Brain microvascular endothelial cell (primary cell): ENCODE measurements around the gene FBXO42.

Experiments
- DNase-seq: peaks from one replicate; pipeline ENCODE4 v3.0.0-alpha.2; 2020
- H3K27ac ChIP-seq: fragments of 250-450 bp; sonication (Bioruptor Pico); 2 replicates; pipeline ENCODE4 v1.5.1; 2020; ENCODE audit warnings: mild to moderate bottlenecking, moderate library complexity
- H3K27me3 ChIP-seq: fragments of 250-450 bp; sonication (Bioruptor Pico); replicated peaks from 2 replicates; pipeline ENCODE4 v1.5.1; 2020; ENCODE audit warnings: mild to moderate bottlenecking
- H3K36me3 ChIP-seq: fragments of 250-450 bp; sonication (Bioruptor Pico); replicated peaks from 2 replicates; pipeline ENCODE4 v1.5.1; 2020; ENCODE audit warnings: mild to moderate bottlenecking
- H3K4me3 ChIP-seq: 2 replicates; pipeline ENCODE4 v1.5.1; 2011; ENCODE audit warnings: low read depth, mild to moderate bottlenecking, control low read depth, low read length, moderate library complexity
- CTCF ChIP-seq: IDR thresholded peaks from 2 replicates; pipeline ENCODE4 v1.5.1; 2011; ENCODE audit warnings: low read depth, mild to moderate bottlenecking, moderate library complexity, low read length, control low read depth, inconsistent platforms; ENCODE audit errors: missing control alignments
- in situ Hi-C: cut with HindIII; loops from 2 replicates; pipeline ENCODE4 v1.10.0; 2017; ENCODE audit warnings: low sequenced_read_pairs, low pct_ligation_motif_present

The FBXO42 gene

DNA sequence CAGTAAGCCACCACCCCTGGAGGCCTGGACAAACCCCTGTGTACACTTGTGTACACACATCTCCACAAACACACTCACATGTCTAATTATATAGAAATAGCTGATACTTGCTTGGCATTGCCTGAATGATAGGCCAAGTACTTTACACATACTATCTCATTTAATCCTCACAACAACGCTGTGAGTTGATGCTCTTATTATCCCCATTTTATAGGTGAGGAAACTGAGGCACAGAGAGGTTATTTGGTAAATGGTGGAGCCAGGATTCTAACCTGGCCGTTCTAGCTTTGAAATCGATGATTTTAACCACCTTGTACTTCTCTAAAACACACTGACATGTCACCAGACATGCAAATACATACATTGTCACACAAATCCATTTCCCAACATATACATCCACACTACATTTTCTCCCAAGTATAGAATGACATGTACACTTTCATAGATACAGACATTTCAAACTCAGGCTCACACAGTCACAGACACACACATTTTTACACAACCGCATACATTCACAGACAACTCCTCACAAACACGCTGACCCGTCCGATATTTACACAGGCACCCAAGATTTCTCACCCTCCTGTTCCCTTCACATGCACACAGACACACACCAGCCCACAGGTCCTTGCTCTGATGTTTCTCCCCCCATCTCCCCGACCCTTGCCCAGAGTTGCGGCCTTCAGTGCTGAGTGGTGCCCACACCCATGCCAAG is 143.0 kb downstream of the FBXO42 start:
- peak overlapping the region; percentile 31 for H3K4me3 ChIP-seq

DNA sequence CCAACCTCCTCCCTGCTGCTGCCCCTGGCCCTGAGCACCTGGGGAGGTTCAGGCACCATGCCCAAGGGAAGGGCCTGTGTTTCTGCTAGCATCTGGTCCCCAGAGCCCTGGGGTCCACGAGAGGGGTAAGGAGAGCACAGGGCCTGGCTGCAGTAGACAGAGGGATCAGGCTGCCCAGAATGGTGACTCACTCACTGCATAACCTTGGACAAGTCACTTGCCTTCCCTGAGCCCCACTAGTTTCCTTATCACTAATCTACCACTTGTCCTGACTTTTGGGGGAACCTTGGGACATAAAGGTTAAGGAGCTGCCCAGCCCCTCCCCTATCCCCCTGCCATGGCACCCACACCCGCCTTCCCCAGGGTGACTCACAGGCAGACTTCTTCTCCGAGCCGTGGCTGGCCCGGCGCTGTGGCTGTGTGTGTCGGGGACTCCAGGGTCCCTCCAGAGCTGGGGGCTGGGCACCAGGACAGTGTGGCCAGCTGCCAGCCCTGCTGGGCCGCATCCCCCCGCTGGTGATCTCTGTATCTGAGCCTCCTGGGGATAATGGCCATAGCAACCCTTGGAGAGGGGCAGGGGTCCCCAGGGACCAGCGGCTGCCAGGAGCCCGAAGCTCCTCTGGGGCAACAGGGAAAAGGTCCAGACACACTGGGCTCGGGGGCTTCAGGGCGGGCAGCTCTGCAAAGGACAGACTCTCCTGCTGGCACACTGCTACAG is 143.9 kb downstream of the FBXO42 start:
- in situ Hi-C loops: no loop called here
- no peak overlapping the region for H3K4me3 ChIP-seq
- DNase-seq: peak; percentile 40
- TF ChIP-seq CTCF: no peak
- H3K27me3 ChIP-seq: no peaks in the 10 kb centered on the region
- no peaks in the 10 kb centered on the region for H3K36me3 ChIP-seq
- H3K27ac ChIP-seq: no peak overlapping the region

More for the DNA sequence above, 143.0 kb downstream of the FBXO42 start:
- no peak for TF ChIP-seq CTCF
- in situ Hi-C loops: no loop called here
- no peaks in the 10 kb centered on the region for H3K36me3 ChIP-seq
- DNase-seq: no peak
- H3K27me3 ChIP-seq: no peaks in the 10 kb centered on the region
- H3K27ac ChIP-seq: no peak overlapping the region

DNA sequence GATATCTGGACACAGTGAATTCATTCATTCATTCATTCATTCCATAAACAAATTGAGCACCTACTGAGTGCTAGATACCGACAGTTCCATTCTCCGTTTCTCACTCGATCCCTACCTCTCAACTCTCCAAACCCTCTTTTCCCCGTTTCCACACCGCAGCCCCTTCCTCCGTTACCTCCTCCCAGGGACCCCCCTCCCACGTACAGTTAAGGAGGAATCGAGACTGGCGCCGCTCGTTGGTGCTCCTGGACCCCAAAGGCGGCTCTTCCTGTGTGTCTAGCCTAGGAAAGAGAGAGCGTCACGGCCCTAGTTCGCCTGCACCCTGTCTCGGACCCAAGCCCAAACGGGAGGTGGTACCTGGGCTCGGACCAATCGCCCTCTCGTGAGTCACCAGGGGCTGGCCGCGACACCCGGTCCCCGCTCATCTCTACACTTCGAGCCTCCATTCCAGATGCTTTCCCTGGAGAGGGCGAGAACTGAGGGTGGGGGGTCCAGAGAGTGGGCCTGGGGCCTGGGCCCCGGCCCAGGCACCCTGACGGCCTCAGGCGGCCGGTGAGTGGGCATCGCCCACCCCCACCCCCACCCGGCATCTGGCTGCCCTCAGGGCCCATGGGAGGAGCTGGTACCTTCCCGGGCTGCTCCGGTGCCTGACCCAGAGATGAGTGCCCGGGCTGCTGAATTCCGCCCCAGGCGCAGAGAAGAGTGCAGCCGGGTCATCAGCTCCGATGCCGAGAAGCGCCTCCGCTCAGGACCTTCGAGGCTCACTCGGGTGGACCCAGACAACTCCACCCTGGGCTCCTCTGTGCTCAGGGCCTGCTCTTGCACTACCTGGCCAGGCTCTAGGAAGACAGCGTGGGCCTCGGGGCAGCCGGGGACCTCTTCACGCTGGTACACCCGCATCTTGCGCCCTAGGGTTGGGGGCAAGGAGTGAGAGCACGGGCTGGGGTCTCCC is 144.7 kb downstream of the FBXO42 start:
- no peak for DNase-seq
- H3K4me3 ChIP-seq: peak overlapping the region; percentile 63
- no peak for TF ChIP-seq CTCF
- H3K27me3 ChIP-seq: no peaks in the 10 kb centered on the region
- H3K27ac ChIP-seq: peak overlapping the region; percentile 70
- in situ Hi-C loops: no loop called here
- H3K36me3 ChIP-seq: no peaks in the 10 kb centered on the region

DNA sequence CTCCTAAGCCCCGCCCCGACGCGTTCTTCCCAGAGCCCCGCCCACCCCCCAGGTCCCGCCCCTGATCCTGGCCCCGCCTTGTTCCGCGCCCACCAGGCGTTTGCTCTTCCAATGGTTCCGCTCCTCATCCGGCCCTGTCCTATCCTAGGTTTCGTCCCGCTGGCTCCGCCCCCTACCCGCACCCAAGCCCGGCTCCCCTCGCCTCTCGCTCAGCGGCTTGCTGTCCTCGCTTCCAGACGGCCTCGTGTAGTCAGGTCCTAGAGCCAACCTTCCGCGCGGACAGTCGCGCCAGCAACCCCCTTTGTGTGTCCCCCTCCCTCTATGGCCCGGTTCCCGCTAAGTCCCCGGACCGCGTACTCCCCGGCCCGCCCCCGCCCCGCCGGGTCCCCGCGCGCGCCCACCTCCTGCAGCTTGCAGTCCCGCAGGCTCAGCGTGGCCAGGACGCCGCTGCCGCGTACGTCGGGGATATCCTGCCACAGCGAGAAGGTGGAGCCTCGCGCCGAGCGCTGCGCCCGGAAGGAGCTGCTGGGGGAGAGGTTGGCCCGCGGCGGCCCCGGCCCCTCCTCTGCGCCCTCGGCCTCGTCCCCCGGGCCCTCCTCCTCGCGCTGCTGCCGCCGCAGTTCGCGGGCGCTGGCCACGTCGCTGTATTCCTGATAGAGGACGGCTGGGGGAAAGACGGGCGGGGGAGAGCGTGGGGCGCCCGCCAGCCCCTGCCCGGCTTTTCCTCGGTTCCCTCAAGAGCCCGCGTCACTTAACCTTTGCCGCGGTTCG is 145.5 kb downstream of the FBXO42 start:
- H3K27ac ChIP-seq: peak overlapping the region; percentile 70
- no peaks in the 10 kb centered on the region for H3K27me3 ChIP-seq
- no peaks in the 10 kb centered on the region for H3K36me3 ChIP-seq
- peak; percentile 97 for DNase-seq
- in situ Hi-C loops: no loop called here
- TF ChIP-seq CTCF: no peak
- peak overlapping the region; percentile 63 for H3K4me3 ChIP-seq

DNA sequence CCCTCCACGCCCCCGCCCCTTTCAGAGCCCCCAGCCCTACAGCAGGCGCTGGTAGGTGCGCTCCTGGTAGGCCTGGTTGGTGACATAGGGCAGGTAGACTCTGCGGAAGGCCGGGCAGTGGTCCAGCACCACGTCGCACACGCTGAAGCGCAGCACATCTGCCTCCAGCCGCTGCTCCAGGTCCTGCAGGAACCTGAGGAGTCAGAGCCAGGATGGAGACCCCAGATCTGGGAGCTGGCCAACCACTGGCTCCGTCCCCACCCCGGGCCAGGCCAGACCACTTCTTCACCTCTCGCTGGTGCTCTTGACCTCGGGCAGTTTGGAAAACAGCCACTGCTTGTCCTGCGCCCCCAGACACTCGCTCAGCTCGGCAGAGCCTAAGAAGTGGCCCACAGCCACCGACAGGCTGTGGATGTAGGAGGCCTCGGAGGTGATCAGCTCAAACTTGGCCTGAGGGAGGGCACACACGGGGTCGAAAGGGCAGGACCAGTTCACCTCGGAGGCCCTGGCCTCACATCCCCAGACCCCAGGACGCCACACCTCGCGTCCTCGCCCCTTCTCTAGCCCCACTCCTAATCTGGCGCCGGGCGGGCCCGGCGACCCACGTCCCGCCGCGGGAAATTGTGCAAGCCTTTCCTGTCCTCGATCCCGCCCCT is 146.3 kb downstream of the FBXO42 start:
- no peak for DNase-seq
- in situ Hi-C loops: no loop called here
- Histone ChIP-seq H3K4me3 (peak overlapping the region; percentile 57), H3K36me3 (no peaks in the 10 kb centered on the region), H3K27me3 (no peaks in the 10 kb centered on the region), H3K27ac (no peak overlapping the region)
- TF ChIP-seq CTCF: no peak
